ENCODE data around the gene RPS27L. TPM values are rescaled to one million over a fixed set of nuclear protein-coding genes. Genes with fewer than 3 reads are reported as not detected.
A peak's percentile ranks its signal among the peaks of the same experiment; 100 is the strongest.

Gene RPS27L
- total and polyA plus RNA-seq, 9 of the 15 experiments (the other 6 are each of a cell fraction or from before 2014, with no cell fraction given): 72.2 to 382 (median 116) TPM

DNA sequence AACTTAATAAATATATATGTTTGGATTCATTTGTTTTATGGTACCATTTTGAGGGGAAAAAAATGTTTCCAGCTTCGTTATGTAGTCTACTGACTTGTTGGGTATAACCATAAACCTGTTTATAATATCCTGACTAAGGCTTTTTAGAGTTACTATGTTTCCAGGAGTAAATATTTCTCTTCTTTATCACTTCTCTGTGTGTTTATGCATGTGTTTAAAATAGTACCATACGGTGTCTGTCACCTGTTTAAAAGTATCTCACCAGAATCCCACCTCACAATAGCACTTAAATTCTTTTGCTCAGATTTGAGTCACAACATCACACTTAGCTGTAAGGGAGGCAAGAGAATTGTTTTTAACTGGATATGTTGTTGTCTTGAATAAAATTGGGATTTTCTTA is 20.5 kb downstream of the RPS27L start:
- H3K27ac ChIP-seq (ENCODE audit: extremely low read depth, low read depth, low read length): no peak overlapping the region
- H3K4me2 ChIP-seq (ENCODE audit: insufficient read depth, low read length): no peak overlapping the region
- no peak overlapping the region for H3K9ac ChIP-seq (ENCODE audit: insufficient read depth in 1 of 2, low read depth in 2 of 2, low read length in 2 of 2)
- no TSS peak for BruUV-seq (replicated peaks)
- no peaks in the 10 kb centered on the region for H3K36me3 ChIP-seq (ENCODE audit: control insufficient read depth, insufficient read depth, low read length)
- H3K9me3 ChIP-seq (replicated peaks; ENCODE audit: control insufficient read depth, insufficient read depth, low read depth, low read length): no peaks in the 10 kb centered on the region
- ChIA-PET CTCF (ENCODE audit: low intra/inter-chr PET ratio) (no interaction called here), POLR2A (interaction anchor here (1.0 to 1.8 kb wide), 4 partner anchors 8 to 14 kb away, joined by 3 to 6 read pairs (median 4); no protein-coding TSS in a partner anchor)
- H4K20me1 ChIP-seq (replicated peaks; ENCODE audit: control insufficient read depth, insufficient read depth, low read length): no peaks in the 10 kb centered on the region
- no peaks in the 10 kb centered on the region for H3K4me1 ChIP-seq (replicated peaks in 1 of 2; ENCODE audit: control insufficient read depth in 2 of 2, insufficient read depth in 2 of 2, low read length in 2 of 2)
- H3K79me2 ChIP-seq (ENCODE audit: control insufficient read depth, insufficient read depth, low read length): no peaks in the 10 kb centered on the region
- TF ChIP-seq ASH1L (IDR thresholded peaks at IDR 0.05; ENCODE audit: borderline replicate concordance, low read depth, partially characterized antibody) (no peak), C11orf30 (IDR thresholded peaks at IDR 0.05; ENCODE audit: low read depth) (peak; percentile 20; the same call in 1 of the 2 replicates), ZNF316 (IDR thresholded peaks at IDR 0.05) (peak; percentile 37)
- ATAC-seq (no peak), DNase-seq (ENCODE audit: extremely low read depth in 1 of 4, low spot score in 3 of 4) (no peak), FAIRE-seq (no peak)
- no peak overlapping the region for H3K4me3 ChIP-seq
- H2AFZ ChIP-seq (ENCODE audit: low read depth, low read length): no peak overlapping the region
- WGBS (ENCODE audit: insufficient coverage, low coverage, missing lambda C conversion rate): 76% methylated on average over 2 of the region's 2 CpGs
- H3K27me3 ChIP-seq (ENCODE audit: control insufficient read depth in 2 of 2, insufficient read depth in 2 of 2, low read length in 2 of 2): no peaks in the 10 kb centered on the region
- in situ Hi-C loops (cut with MboI) (no loop called here), intact Hi-C loops (cut with micrococcal nuclease) (no loop called here)
- H3K9me1 ChIP-seq (ENCODE audit: control insufficient read depth, insufficient read depth, low read length): no peaks in the 10 kb centered on the region

DNA sequence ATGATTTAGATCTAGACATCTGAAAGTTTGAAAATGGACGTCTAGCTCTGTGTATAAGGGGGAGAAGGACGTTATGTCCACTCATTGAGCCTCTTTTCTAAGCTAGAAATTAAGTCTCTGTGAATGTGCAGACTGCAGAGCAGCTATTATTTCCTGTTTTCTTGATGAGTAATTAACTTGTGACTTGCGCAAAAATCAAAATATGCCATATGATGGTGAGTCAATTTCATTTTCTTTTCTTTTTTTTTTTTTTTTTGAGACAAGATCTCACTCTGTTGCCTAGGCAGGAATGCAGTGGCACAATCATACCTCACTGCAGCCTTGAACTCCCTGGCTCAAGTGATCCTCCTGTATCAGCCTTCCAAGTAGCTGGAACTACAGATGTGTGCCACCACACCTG is 21.5 kb downstream of the RPS27L start:
- H3K4me3 ChIP-seq: no peak overlapping the region
- no peaks in the 10 kb centered on the region for H3K9me3 ChIP-seq (replicated peaks; ENCODE audit: control insufficient read depth, insufficient read depth, low read depth, low read length)
- in situ Hi-C loops (cut with MboI): no loop called here
- H3K27me3 ChIP-seq (ENCODE audit: control insufficient read depth in 2 of 2, insufficient read depth in 2 of 2, low read length in 2 of 2): no peaks in the 10 kb centered on the region
- FAIRE-seq (no peak), DNase-seq (ENCODE audit: extremely low read depth in 1 of 4, low spot score in 3 of 4) (no peak), ATAC-seq (no peak)
- POLR2A ChIA-PET: interaction anchor here (1.2 to 1.8 kb wide), 3 partner anchors 8 to 13 kb away, joined by 3 to 6 read pairs (median 5); no protein-coding TSS in a partner anchor
- H3K27ac ChIP-seq (ENCODE audit: extremely low read depth, low read depth, low read length): no peak overlapping the region
- BruUV-seq (replicated peaks): no TSS peak
- intact Hi-C loops (cut with micrococcal nuclease): no loop called here
- CTCF ChIA-PET (ENCODE audit: low intra/inter-chr PET ratio): no interaction called here
- no peaks in the 10 kb centered on the region for H3K4me1 ChIP-seq (replicated peaks in 1 of 2; ENCODE audit: control insufficient read depth in 2 of 2, insufficient read depth in 2 of 2, low read length in 2 of 2)
- no peaks in the 10 kb centered on the region for H3K36me3 ChIP-seq (ENCODE audit: control insufficient read depth, insufficient read depth, low read length)
- H4K20me1 ChIP-seq (replicated peaks; ENCODE audit: control insufficient read depth, insufficient read depth, low read length): no peaks in the 10 kb centered on the region
- H3K4me2 ChIP-seq (ENCODE audit: insufficient read depth, low read length): no peak overlapping the region
- no peak overlapping the region for H3K9ac ChIP-seq (ENCODE audit: insufficient read depth in 1 of 2, low read depth in 2 of 2, low read length in 2 of 2)
- H3K79me2 ChIP-seq (ENCODE audit: control insufficient read depth, insufficient read depth, low read length): no peaks in the 10 kb centered on the region
- WGBS (ENCODE audit: insufficient coverage, low coverage, missing lambda C conversion rate): 42% methylated on average over 3 of the region's 3 CpGs
- no peaks in the 10 kb centered on the region for H3K9me1 ChIP-seq (ENCODE audit: control insufficient read depth, insufficient read depth, low read length)
- H2AFZ ChIP-seq (ENCODE audit: low read depth, low read length): no peak overlapping the region
- TF ChIP-seq, protein P1, sequence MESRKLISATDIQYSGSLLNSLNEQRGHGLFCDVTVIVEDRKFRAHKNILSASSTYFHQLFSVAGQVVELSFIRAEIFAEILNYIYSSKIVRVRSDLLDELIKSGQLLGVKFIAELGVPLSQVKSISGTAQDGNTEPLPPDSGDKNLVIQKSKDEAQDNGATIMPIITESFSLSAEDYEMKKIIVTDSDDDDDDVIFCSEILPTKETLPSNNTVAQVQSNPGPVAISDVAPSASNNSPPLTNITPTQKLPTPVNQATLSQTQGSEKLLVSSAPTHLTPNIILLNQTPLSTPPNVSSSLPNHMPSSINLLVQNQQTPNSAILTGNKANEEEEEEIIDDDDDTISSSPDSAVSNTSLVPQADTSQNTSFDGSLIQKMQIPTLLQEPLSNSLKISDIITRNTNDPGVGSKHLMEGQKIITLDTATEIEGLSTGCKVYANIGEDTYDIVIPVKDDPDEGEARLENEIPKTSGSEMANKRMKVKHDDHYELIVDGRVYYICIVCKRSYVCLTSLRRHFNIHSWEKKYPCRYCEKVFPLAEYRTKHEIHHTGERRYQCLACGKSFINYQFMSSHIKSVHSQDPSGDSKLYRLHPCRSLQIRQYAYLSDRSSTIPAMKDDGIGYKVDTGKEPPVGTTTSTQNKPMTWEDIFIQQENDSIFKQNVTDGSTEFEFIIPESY (CRISPR knock-in tag; IDR thresholded peaks at IDR 0.05): no peak
- TF ChIP-seq NUFIP1 (IDR thresholded peaks at IDR 0.05; ENCODE audit: partially characterized antibody): no peak
- TF ChIP-seq, protein P2, sequence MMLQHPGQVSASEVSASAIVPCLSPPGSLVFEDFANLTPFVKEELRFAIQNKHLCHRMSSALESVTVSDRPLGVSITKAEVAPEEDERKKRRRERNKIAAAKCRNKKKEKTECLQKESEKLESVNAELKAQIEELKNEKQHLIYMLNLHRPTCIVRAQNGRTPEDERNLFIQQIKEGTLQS (IDR thresholded peaks at IDR 0.05): peak; percentile 51
- TF ChIP-seq, protein P2 (CRISPR knock-in tag; conservative IDR thresholded peaks at IDR 0.05): no peak
- no peak for TF ChIP-seq ZNF143 (CRISPR knock-in tag; IDR thresholded peaks at IDR 0.05)
- TF ChIP-seq, protein P3, sequence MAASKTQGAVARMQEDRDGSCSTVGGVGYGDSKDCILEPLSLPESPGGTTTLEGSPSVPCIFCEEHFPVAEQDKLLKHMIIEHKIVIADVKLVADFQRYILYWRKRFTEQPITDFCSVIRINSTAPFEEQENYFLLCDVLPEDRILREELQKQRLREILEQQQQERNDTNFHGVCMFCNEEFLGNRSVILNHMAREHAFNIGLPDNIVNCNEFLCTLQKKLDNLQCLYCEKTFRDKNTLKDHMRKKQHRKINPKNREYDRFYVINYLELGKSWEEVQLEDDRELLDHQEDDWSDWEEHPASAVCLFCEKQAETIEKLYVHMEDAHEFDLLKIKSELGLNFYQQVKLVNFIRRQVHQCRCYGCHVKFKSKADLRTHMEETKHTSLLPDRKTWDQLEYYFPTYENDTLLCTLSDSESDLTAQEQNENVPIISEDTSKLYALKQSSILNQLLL (CRISPR knock-in tag; IDR thresholded peaks at IDR 0.05; ENCODE audit: borderline replicate concordance): no peak
- no peak for TF ChIP-seq CEBPG (CRISPR knock-in tag; IDR thresholded peaks at IDR 0.05)
- TF ChIP-seq CEBPG (tag; conservative IDR thresholded peaks at IDR 0.05 in 1 of 2, IDR thresholded peaks at IDR 0.05 in 1 of 2): peak in 1 of 2 experiments; percentile 64; a peak in 2 of 4 replicates
- peak; percentile 95 for TF ChIP-seq FOSL1 (tag; conservative IDR thresholded peaks at IDR 0.05)
- no peak for TF ChIP-seq TBL1XR1 (IDR thresholded peaks at IDR 0.05; ENCODE audit: low read length in 2 of 2)

All from K562 (cell line).